GM23248 (cell line): ENCODE measurements around the gene LRRTM1. TPM values are rescaled to one million over a fixed set of nuclear protein-coding genes. Genes with fewer than 3 reads are reported as not detected.

Experiments used
- DNase-seq: peaks from one replicate; pipeline ENCODE4 v3.0.0-alpha.2; 2015
- H2AFZ ChIP-seq: fragments of 200-600 bp; sonication (generic); 2 replicates; pipeline ENCODE4 v1.6.1; 2016; ENCODE audit warnings: antibody characterized with exemption
- H3F3A ChIP-seq: fragments of 200-600 bp; sonication (generic); 2 replicates; pipeline ENCODE4 v1.6.1; 2016; ENCODE audit warnings: mild to moderate bottlenecking, antibody characterized with exemption, mixed run types; ENCODE audit not compliant: insufficient read depth
- H3K27ac ChIP-seq: fragments of 200-600 bp; sonication (generic); 2 replicates; pipeline ENCODE4 v1.5.1; 2016; ENCODE audit warnings: mild to moderate bottlenecking
- H3K27me3 ChIP-seq: fragments of 200-600 bp; sonication (generic); replicated peaks from 2 replicates; pipeline ENCODE4 v1.6.1; 2016; ENCODE audit warnings: mild to moderate bottlenecking; ENCODE audit not compliant: insufficient read depth
- H3K36me3 ChIP-seq: fragments of 200-600 bp; sonication (generic); 2 replicates; pipeline ENCODE4 v1.6.1; 2016; ENCODE audit warnings: low read depth, mild to moderate bottlenecking
- H3K4me1 ChIP-seq: fragments of 200-600 bp; sonication (generic); 2 replicates; pipeline ENCODE4 v1.6.1; 2016; ENCODE audit warnings: mild to moderate bottlenecking; ENCODE audit not compliant: insufficient read depth
- H3K4me2 ChIP-seq: fragments of 200-600 bp; sonication (generic); one replicate; pipeline ENCODE4 v1.6.1; 2016; ENCODE audit warnings: mild to moderate bottlenecking; ENCODE audit not compliant: unreplicated experiment
- H3K4me3 ChIP-seq: fragments of 200-600 bp; sonication (generic); 2 replicates; pipeline ENCODE4 v1.5.1; 2016; ENCODE audit warnings: mild to moderate bottlenecking
- H3K79me2 ChIP-seq: fragments of 200-600 bp; sonication (generic); 2 replicates; pipeline ENCODE4 v1.6.1; 2016; ENCODE audit warnings: mild to moderate bottlenecking; ENCODE audit not compliant: insufficient read depth
- H3K9ac ChIP-seq: fragments of 200-600 bp; sonication (generic); 2 replicates; pipeline ENCODE4 v1.6.1; 2016; ENCODE audit warnings: mild to moderate bottlenecking
- H3K9me2 ChIP-seq: fragments of 200-600 bp; sonication (generic); 2 replicates; pipeline ENCODE4 v1.6.1; 2016; ENCODE audit warnings: mixed run types, mild to moderate bottlenecking, moderate library complexity; ENCODE audit not compliant: insufficient read depth
- H3K9me3 ChIP-seq: fragments of 200-600 bp; sonication (generic); one replicate; pipeline ENCODE4 v1.6.1; 2017; ENCODE audit warnings: low read depth
- H4K20me1 ChIP-seq: fragments of 200-600 bp; sonication (generic); 2 replicates; pipeline ENCODE4 v1.6.0; 2016; ENCODE audit not compliant: insufficient read depth
- EZH2 ChIP-seq: fragments of 200-600 bp; sonication (generic); IDR thresholded peaks from 2 replicates; pipeline ENCODE4 v1.6.1; 2018; ENCODE audit warnings: antibody characterized with exemption, mild to moderate bottlenecking; ENCODE audit not compliant: insufficient read depth, poor library complexity, severe bottlenecking
- EZH2phosphoT487 ChIP-seq: fragments of 200-600 bp; sonication (generic); IDR thresholded peaks from 2 replicates; pipeline ENCODE4 v1.6.1; 2018; ENCODE audit warnings: antibody characterized with exemption, moderate library complexity, mild to moderate bottlenecking, low read depth; ENCODE audit not compliant: insufficient read depth
- WGBS, 2 experiments: methylation state at CpG; one replicate each; pipeline ENCODE4 v1.1.6; 2015 to 2017; ENCODE audit warnings: low lambda C conversion rate in 2 of 2, low coverage in 1 of 2; ENCODE audit errors: missing lambda C conversion rate in 2 of 2; 5-methylcytosine and 5-hydroxymethylcytosine counted together
- in situ Hi-C: fragments of 300-500 bp; cut with MboI; formaldehyde crosslinking; loops from 2 replicates; pipeline ENCODE4 v1.15.0; 2020
- polyA plus RNA-seq: library from polyadenylated mRNA; unstranded; fragments of >200 nt; fragmentation: Nextera tagmentation; extraction: Ambion mirVana; gene quantifications from 2 replicates; pipeline ENCODE4 v1.2.1, GENCODE V29; 2016
- total RNA-seq: library from RNA; depleted of rRNA; stranded (reverse); fragments of >200 nt; shearing (Covaris generic); gene quantifications from 2 replicates; pipeline ENCODE4 v1.2.3, GENCODE V29; 2014

The LRRTM1 gene
- total and polyA plus RNA-seq, 2 experiments from 2014 or later = not detected

DNA sequence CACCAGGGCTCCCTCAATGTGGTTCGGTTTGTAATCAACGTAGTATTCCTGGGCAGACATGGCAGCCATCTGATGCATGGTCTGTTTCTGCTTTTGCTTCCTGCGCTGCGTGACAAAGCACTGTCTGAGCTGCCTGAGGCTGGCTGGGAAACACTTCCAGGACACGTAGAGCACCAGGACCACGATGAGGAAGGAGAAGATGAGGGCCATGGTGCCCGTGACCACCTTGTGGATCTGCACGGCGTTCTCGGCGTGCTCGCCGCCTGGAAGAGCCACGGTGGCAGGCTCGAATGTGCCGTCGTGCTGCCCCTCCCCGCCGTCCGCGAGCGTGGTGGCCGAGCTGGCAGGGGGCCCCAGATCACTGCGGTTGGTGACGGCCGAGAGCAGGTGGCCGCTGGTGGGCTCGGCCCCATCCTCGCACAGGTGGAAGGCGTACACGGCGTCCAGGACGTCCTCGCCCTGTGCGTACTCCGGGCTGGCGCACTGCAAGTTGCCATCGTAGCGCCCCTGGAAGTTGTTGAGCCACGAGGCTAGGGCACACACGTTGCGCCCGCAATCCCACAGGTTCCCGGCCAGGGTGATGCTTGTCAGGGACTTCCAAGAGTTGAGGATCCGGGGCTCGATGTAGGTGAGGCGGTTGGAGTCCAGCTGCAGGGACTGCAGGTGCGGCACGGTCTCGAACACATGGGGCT lies 2.1 kb downstream of the LRRTM1 start:
- WGBS, 2 experiments = 6 to 10% methylated on average over 46 to 48 of the region's 50 CpGs
- no peak overlapping the region for H3K4me2 ChIP-seq
- H3K36me3 ChIP-seq = no peaks in the 10 kb centered on the region
- H4K20me1 ChIP-seq = no peaks in the 10 kb centered on the region
- no peaks in the 10 kb centered on the region for H3K4me1 ChIP-seq
- H3K9ac ChIP-seq = no peak overlapping the region
- no peak overlapping the region for H3K4me3 ChIP-seq
- no peak overlapping the region for H2AFZ ChIP-seq
- H3K9me2 ChIP-seq = no peaks in the 10 kb centered on the region
- H3K27me3 ChIP-seq = peaks cover 39% of the 10 kb centered on the region
- no peaks in the 10 kb centered on the region for H3K79me2 ChIP-seq
- in situ Hi-C loops = no loop called here
- no peak for DNase-seq
- TF ChIP-seq EZH2 = no peak
- TF ChIP-seq EZH2phosphoT487 = no peak
- H3F3A ChIP-seq = no peaks in the 10 kb centered on the region
- H3K9me3 ChIP-seq = no peaks in the 10 kb centered on the region
- no peak overlapping the region for H3K27ac ChIP-seq

DNA sequence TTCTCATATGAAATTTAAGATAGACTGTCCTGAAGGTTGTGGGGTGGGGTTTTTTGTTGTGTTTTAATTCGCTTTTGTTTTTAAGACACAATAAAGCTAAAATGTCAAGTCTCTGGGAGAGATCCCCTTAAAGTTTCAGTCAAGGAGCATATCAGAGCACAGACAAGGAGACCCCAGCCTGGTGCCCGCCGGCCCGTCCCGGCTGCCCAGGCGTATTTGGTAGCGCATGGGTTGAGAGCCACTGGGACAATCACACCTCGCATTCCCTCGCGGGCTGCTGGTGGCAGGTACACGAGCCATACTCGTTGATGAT lies 2.6 kb downstream of the LRRTM1 start:
- in situ Hi-C loops = no loop called here
- no peak for DNase-seq
- Histone ChIP-seq H3K4me1 (no peaks in the 10 kb centered on the region), H3K9me2 (no peaks in the 10 kb centered on the region), H3K4me3 (no peak overlapping the region), H3K79me2 (no peaks in the 10 kb centered on the region), H3K9me3 (no peaks in the 10 kb centered on the region), H3K4me2 (no peak overlapping the region), H3K36me3 (no peaks in the 10 kb centered on the region), H3F3A (no peaks in the 10 kb centered on the region), H2AFZ (no peak overlapping the region), H4K20me1 (no peaks in the 10 kb centered on the region), H3K27ac (no peak overlapping the region), H3K9ac (no peak overlapping the region), H3K27me3 (peaks cover 39% of the 10 kb centered on the region)
- TF ChIP-seq EZH2phosphoT487 = no peak
- TF ChIP-seq EZH2 = no peak
- 32 to 35% methylated on average over 12 of the region's 12 CpGs for WGBS, 2 experiments

DNA sequence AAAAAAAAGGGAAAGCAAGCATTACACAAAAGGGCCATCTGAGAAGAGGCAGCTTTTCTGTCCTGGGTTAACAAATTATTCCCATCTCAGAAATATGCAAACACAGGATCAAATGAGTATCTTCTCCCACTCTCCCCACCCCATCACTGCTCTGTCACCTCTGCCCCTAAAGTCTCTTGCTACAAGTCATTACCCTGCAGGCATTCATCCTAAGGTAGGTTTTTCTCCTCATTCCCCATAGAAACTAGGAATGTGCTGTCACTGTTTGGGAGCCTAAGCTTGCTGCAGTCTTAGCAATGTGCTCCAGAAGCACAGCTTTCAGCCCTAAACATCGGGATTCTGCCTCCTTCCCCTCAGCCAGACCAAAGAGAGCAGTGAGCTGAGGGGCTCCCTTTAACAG lies 3.6 kb downstream of the LRRTM1 start:
- no peak for TF ChIP-seq EZH2phosphoT487
- no peak for TF ChIP-seq EZH2
- WGBS, 2 experiments = 28 to 33% methylated on average over 1 of the region's 1 CpG
- no peak overlapping the region for H3K9ac ChIP-seq
- no peak overlapping the region for H3K4me3 ChIP-seq
- no peak for DNase-seq
- in situ Hi-C loops = no loop called here
- no peaks in the 10 kb centered on the region for H3K4me1 ChIP-seq
- no peaks in the 10 kb centered on the region for H3K9me2 ChIP-seq
- peaks cover 39% of the 10 kb centered on the region for H3K27me3 ChIP-seq
- no peaks in the 10 kb centered on the region for H3K9me3 ChIP-seq
- no peaks in the 10 kb centered on the region for H4K20me1 ChIP-seq
- H3K36me3 ChIP-seq = no peaks in the 10 kb centered on the region
- H3K79me2 ChIP-seq = no peaks in the 10 kb centered on the region
- no peak overlapping the region for H2AFZ ChIP-seq
- H3F3A ChIP-seq = no peaks in the 10 kb centered on the region
- H3K4me2 ChIP-seq = no peak overlapping the region
- no peak overlapping the region for H3K27ac ChIP-seq

DNA sequence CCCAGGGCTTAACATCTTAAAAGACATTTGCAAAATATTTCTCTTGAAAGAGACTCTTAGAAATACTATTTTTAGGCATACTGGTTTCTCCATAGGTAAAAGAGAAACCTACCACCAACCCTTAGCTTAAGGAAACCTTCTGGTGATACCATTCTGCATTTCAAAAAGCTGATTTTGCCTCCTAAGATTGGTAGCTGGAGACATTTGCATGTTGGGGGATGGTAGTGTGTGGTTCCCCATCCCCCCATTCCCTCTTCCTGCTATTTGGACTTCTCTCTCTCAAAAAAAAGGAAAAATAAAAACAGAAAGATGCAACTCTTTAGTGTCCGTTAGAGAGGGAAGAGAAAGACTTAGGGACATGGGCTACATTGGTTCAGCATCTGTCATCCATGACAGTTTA lies 4.2 kb downstream of the LRRTM1 start:
- Histone ChIP-seq H3K79me2 (no peaks in the 10 kb centered on the region), H3K27me3 (peaks cover 39% of the 10 kb centered on the region), H2AFZ (no peak overlapping the region), H3F3A (no peaks in the 10 kb centered on the region), H3K9me3 (no peaks in the 10 kb centered on the region), H3K4me1 (no peaks in the 10 kb centered on the region), H4K20me1 (no peaks in the 10 kb centered on the region), H3K4me2 (no peak overlapping the region), H3K4me3 (no peak overlapping the region), H3K9me2 (no peaks in the 10 kb centered on the region), H3K36me3 (no peaks in the 10 kb centered on the region), H3K9ac (no peak overlapping the region), H3K27ac (no peak overlapping the region)
- DNase-seq = no peak
- 22 to 25% methylated on average over 1 of the region's 1 CpG for WGBS, 2 experiments
- in situ Hi-C loops = no loop called here
- no peak for TF ChIP-seq EZH2
- no peak for TF ChIP-seq EZH2phosphoT487

DNA sequence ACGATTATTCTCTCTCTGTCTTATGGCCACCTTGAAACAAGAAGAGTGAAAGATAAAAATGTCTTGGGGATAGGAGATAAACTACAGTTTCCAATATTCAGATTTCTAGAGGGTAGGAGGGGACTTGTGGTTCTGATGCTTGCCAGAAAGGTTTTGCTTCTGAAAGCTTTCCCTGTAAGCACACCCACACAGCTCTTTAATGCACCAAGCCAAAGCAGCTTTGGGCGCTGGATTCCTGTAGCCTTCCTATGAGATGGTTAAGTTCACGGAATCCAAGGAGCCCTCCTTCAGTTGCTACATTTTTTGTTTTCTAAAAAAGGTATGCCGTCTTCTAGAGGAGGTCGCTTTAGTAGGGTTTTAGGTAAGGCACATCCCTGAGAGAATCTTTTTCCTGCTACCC lies 4.9 kb downstream of the LRRTM1 start:
- H3K9ac ChIP-seq = no peak overlapping the region
- no peaks in the 10 kb centered on the region for H3K4me1 ChIP-seq
- H3K79me2 ChIP-seq = no peaks in the 10 kb centered on the region
- 39 to 43% methylated on average over 5 of the region's 5 CpGs for WGBS, 2 experiments
- in situ Hi-C loops = no loop called here
- H3K27ac ChIP-seq = no peak overlapping the region
- H3K9me3 ChIP-seq = no peaks in the 10 kb centered on the region
- H3K27me3 ChIP-seq = peaks cover 33% of the 10 kb centered on the region
- DNase-seq = no peak
- H2AFZ ChIP-seq = no peak overlapping the region
- TF ChIP-seq EZH2 = no peak
- no peak for TF ChIP-seq EZH2phosphoT487
- H3K4me2 ChIP-seq = no peak overlapping the region
- no peaks in the 10 kb centered on the region for H3K9me2 ChIP-seq
- H3K36me3 ChIP-seq = no peaks in the 10 kb centered on the region
- no peaks in the 10 kb centered on the region for H3F3A ChIP-seq
- H3K4me3 ChIP-seq = no peak overlapping the region
- no peaks in the 10 kb centered on the region for H4K20me1 ChIP-seq
